Stimulated activated CD8-positive, alpha-beta memory T cell treated with anti-CD3 and anti-CD28 coated beads, Interleukin-15, amount 100 ng/mL, for 4 hours (primary cell): ENCODE results near the gene CPNE5.
"Not testable (repeated sequence)": the region's sequence is repeated elsewhere in the genome, so short reads cannot be mapped to it uniquely, and the experiment has no call there.

ENCODE experiments used
- DNase-seq, 2 donors: peaks; one replicate each; pipeline ENCODE4 v3.0.0-alpha.2; 2020; ENCODE audit warnings: low read depth in 2 of 2

The CPNE5 gene

GRCh38 chr6:36725581-36725980 is 113.7 kb downstream of the CPNE5 start:
- DNase-seq: no peak

GRCh38 chr6:36724514-36725390 is 114.5 kb downstream of the CPNE5 start:
- no peak for DNase-seq

GRCh38 chr6:36723992-36724391 is 115.3 kb downstream of the CPNE5 start:
- DNase-seq: not testable (repeated sequence)

GRCh38 chr6:36722879-36723278 is 116.4 kb downstream of the CPNE5 start:
- no peak for DNase-seq

- DNase-seq: no peak
These were observed 116.9 kb downstream of the CPNE5 start for GRCh38 chr6:36722365-36722764.

- DNase-seq: no peak
These were observed 117.7 kb downstream of the CPNE5 start for GRCh38 chr6:36721369-36722140.

- no peak for DNase-seq
These were observed 118.7 kb downstream of the CPNE5 start for GRCh38 chr6:36720251-36721141.

GRCh38 chr6:36719126-36719525 is 120.1 kb downstream of the CPNE5 start:
- no peak for DNase-seq

GRCh38 chr6:36718560-36718959 is 120.7 kb downstream of the CPNE5 start:
- DNase-seq: no peak

- DNase-seq: no peak
These were observed 121.2 kb downstream of the CPNE5 start for GRCh38 chr6:36717871-36718540.

- DNase-seq: no peak
These were observed 121.9 kb downstream of the CPNE5 start for GRCh38 chr6:36717231-36717825.

- no peak for DNase-seq
These were observed 122.7 kb downstream of the CPNE5 start for GRCh38 chr6:36716476-36717093.

- no peak for DNase-seq
These were observed 123.8 kb downstream of the CPNE5 start for GRCh38 chr6:36715469-36715868.

- DNase-seq: no peak
These were observed 124.7 kb downstream of the CPNE5 start for GRCh38 chr6:36714511-36714910.

- no peak for DNase-seq
These were observed 125.4 kb downstream of the CPNE5 start for GRCh38 chr6:36713846-36714245.

- DNase-seq: no peak
These were observed 126.4 kb downstream of the CPNE5 start for GRCh38 chr6:36712816-36713215.

- no peak for DNase-seq
These were observed 132.9 kb downstream of the CPNE5 start for GRCh38 chr6:36706339-36706738.

GRCh38 chr6:36704961-36705577 is 134.2 kb downstream of the CPNE5 start:
- not testable (repeated sequence) for DNase-seq

- DNase-seq: no peak
These were observed 135.3 kb downstream of the CPNE5 start for GRCh38 chr6:36703982-36704381.

- no peak for DNase-seq
These were observed 136.1 kb downstream of the CPNE5 start for GRCh38 chr6:36703081-36703606.
